Upper lobe of right lung (tissue), 1 donor: ENCODE results near the gene TCTN3. TPM values are rescaled to one million over a fixed set of nuclear protein-coding genes. Genes with fewer than 3 reads are reported as not detected.
"Not testable (repeated sequence)": the region's sequence is repeated elsewhere in the genome, so short reads cannot be mapped to it uniquely, and the experiment has no call there.

ENCODE experiments used
- ATAC-seq: fragments of 200-7000 bp; cut with Tn5 transposase; one replicate; pipeline ENCODE4 v1.9.1; 2020; ENCODE audit warnings: mild to moderate bottlenecking, moderate library complexity
- DNase-seq: peaks from one replicate; pipeline ENCODE4 v3.0.0-alpha.2; 2020
- H3K27ac ChIP-seq: fragments of 200-600 bp; one replicate; pipeline ENCODE4 v1.8.0; 2022
- H3K27me3 ChIP-seq: fragments of 200-600 bp; one replicate; pipeline ENCODE4 v1.8.0; 2022; ENCODE audit warnings: mild to moderate bottlenecking
- H3K36me3 ChIP-seq: fragments of 200-600 bp; one replicate; pipeline ENCODE4 v1.8.0; 2022
- H3K4me1 ChIP-seq: fragments of 200-600 bp; one replicate; pipeline ENCODE4 v1.8.0; 2022
- H3K4me3 ChIP-seq: fragments of 200-600 bp; one replicate; pipeline ENCODE4 v1.8.0; 2022; ENCODE audit warnings: mild to moderate bottlenecking
- H3K9me3 ChIP-seq: fragments of 200-600 bp; one replicate; pipeline ENCODE4 v1.8.0; 2022
- intact Hi-C: fragments of 100-400 bp; cut with DNase I; formaldehyde crosslinking; loops from one replicate; pipeline ENCODE4 v1.11.0; 2022
- total RNA-seq: library from RNA; stranded (reverse); fragmentation: NEBNext Ultra II Directional; extraction: Animal tissue kit (Norgen Biotek cat#: 25700); gene quantifications from one replicate; pipeline ENCODE4 v1.2.1, GENCODE V29; 2021
- TF ChIP-seq, protein P1 (sequence below): fragments of 200-600 bp; IDR thresholded peaks from one replicate; pipeline ENCODE4 v1.8.0; 2022; ENCODE audit warnings: antibody characterized with exemption
- donor health status: DM: no; HTN: yes; CAD: no; lungs with severe emphysema.

The TCTN3 gene
- total RNA-seq, 1 donor from 2014 or later = 29.0 TPM

DNA sequence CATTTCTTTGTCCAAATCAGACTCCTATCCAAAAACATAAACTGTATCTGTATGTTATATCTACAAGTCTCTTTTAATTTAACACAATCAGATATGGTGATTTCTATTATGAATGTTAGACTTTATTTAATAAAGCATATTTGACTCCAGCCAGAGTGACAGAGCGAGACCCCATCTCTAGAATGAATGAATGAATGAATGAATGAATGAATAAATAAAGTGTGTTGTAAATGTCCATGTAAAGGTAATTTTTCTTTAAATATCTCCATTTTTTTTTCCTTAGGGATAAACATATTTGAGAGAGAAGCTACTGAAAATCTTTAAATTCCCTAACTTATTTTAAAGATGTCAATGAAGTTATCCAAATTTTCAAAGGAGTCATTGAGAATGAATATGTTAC is 19.1 kb downstream of the TCTN3 start:
- Histone ChIP-seq H3K27ac (no peak overlapping the region), H3K4me3 (no peak overlapping the region), H3K36me3 (peaks cover 45% of the 10 kb centered on the region), H3K27me3 (no peaks in the 10 kb centered on the region), H3K9me3 (no peaks in the 10 kb centered on the region), H3K4me1 (no peaks in the 10 kb centered on the region)
- no peak for ATAC-seq
- TF ChIP-seq, protein P1, sequence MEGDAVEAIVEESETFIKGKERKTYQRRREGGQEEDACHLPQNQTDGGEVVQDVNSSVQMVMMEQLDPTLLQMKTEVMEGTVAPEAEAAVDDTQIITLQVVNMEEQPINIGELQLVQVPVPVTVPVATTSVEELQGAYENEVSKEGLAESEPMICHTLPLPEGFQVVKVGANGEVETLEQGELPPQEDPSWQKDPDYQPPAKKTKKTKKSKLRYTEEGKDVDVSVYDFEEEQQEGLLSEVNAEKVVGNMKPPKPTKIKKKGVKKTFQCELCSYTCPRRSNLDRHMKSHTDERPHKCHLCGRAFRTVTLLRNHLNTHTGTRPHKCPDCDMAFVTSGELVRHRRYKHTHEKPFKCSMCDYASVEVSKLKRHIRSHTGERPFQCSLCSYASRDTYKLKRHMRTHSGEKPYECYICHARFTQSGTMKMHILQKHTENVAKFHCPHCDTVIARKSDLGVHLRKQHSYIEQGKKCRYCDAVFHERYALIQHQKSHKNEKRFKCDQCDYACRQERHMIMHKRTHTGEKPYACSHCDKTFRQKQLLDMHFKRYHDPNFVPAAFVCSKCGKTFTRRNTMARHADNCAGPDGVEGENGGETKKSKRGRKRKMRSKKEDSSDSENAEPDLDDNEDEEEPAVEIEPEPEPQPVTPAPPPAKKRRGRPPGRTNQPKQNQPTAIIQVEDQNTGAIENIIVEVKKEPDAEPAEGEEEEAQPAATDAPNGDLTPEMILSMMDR = no peak
- intact Hi-C loops = no loop called here
- DNase-seq = no peak

DNA sequence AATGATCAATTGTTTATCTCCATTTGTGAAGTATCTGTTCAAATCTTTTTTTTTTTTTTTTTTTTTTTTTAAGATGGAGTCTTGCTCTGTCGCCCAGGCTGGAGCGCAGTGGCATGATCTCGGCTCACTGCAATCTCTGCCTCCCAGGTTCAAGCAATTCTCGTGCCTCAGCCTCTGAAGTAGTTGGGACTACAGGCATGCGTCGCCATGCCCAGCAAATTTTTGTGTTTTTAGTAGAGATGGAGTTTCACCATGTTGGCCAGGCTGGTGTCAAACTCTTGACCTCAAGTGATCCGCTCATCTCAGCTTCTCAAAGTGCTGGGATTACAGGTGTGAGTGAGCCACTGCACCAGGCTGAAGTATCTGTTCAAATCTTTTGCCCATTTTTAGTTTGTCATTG is 21.1 kb downstream of the TCTN3 start:
- DNase-seq, H3K27ac ChIP-seq, H3K27me3 ChIP-seq, ATAC-seq, H3K4me3 ChIP-seq, intact Hi-C loops, H3K4me1 ChIP-seq, H3K9me3 ChIP-seq: not testable (repeated sequence)
- peaks cover 29% of the 10 kb centered on the region for H3K36me3 ChIP-seq

DNA sequence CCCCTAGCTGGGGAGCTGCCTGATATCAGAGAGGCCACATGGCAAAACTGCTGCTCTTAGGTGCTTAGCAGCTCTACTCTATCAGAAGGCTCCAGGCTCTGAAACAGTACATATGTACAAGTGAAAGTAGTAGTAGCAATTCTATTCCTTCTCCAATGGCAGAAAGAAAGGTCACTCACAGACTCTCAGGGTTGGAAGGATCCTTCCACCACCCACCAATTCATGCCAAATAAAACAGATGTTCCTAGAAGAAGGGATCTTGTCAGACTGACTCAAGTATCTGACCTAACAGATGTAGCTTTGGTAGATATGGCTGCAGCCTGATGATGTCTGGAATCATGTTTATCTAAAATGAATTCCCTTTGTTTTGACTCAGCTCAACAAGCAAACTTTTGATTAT is 29.2 kb downstream of the TCTN3 start:
- no peaks in the 10 kb centered on the region for H3K9me3 ChIP-seq
- H3K27ac ChIP-seq = no peak overlapping the region
- no peaks in the 10 kb centered on the region for H3K27me3 ChIP-seq
- TF ChIP-seq, protein P1 = no peak
- no peak for ATAC-seq
- peaks cover 7% of the 10 kb centered on the region for H3K36me3 ChIP-seq
- no peaks in the 10 kb centered on the region for H3K4me1 ChIP-seq
- intact Hi-C loops = no loop called here
- DNase-seq = no peak
- no peak overlapping the region for H3K4me3 ChIP-seq

DNA sequence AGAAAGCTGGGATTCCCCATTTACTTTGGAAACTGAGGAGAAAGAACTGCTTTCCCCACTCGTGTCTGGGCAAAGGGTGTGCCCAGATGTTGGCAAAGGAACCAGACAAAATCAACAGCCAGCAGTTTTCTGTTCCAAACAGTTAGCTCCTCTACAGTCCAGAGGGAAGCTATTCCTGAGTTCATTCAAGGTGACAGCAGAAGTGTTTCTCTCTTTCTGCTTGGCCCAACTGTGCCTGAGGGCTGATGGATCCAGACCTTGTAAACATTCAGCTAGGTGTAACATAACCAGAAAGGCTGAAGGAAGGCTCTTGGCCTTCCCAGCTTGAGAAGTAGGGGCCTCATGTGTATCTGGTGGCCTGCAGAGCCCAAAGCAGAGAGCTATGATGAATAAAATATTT is 30.2 kb downstream of the TCTN3 start:
- Histone ChIP-seq H3K4me1 (no peaks in the 10 kb centered on the region), H3K27me3 (no peaks in the 10 kb centered on the region), H3K9me3 (no peaks in the 10 kb centered on the region), H3K4me3 (no peak overlapping the region), H3K36me3 (peaks cover 7% of the 10 kb centered on the region), H3K27ac (no peak overlapping the region)
- TF ChIP-seq, protein P1 = no peak
- intact Hi-C loops = no loop called here
- ATAC-seq = no peak
- no peak for DNase-seq

DNA sequence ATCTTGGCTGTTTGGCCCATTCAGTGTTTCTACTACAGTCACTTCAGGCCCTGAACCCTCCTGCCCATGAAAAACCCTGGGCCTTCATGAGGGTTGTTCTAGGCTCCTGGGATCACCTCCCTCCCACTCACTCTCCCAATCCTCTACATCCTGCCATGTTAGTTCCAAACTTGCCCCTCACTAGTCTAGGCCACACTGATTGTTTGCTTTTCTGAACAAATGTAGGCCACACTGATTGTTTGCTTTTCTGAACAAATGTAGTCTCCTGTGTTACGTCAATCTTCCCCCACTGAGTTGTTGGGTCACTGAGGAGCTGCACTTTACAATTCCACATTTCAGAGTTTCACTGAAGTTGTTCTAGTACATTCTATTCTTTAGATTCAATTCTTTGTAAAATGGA is 31.9 kb downstream of the TCTN3 start:
- Histone ChIP-seq H3K36me3 (peaks cover 7% of the 10 kb centered on the region), H3K4me1 (no peaks in the 10 kb centered on the region), H3K27ac (no peak overlapping the region), H3K9me3 (no peaks in the 10 kb centered on the region), H3K4me3 (no peak overlapping the region), H3K27me3 (no peaks in the 10 kb centered on the region)
- TF ChIP-seq, protein P1 = no peak
- intact Hi-C loops = no loop called here
- DNase-seq (no peak), ATAC-seq (no peak)

DNA sequence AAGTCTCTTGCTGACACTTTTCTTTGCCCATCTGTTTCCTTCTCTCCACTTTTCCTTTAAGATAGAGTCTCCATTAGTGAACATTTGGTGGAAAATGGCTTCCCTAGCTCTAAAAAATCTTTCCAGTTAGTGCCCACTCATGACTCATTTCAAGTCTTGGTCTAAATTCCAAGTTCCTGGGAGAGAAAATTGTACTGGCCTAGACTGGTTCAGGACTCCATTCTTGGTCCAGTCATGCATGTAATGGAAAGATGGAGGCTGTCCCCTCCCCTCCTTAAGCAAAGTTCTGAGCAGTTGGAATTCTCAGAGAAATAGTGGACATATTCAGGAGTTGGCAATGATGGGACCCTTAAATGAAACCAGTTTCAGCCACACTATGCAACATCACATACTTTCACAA is 33.4 kb downstream of the TCTN3 start:
- Histone ChIP-seq H3K4me3 (no peak overlapping the region), H3K9me3 (no peaks in the 10 kb centered on the region), H3K27me3 (no peaks in the 10 kb centered on the region), H3K4me1 (peaks cover 1% of the 10 kb centered on the region), H3K36me3 (peaks cover 7% of the 10 kb centered on the region), H3K27ac (no peak overlapping the region)
- TF ChIP-seq, protein P1 = no peak
- ATAC-seq = no peak
- intact Hi-C loops = no loop called here
- no peak for DNase-seq
